Measurements from ENCODE around the gene C7orf33. TPM values are rescaled to one million over a fixed set of nuclear protein-coding genes. Genes with fewer than 3 reads are reported as not detected.

Gene C7orf33
- total and polyA plus RNA-seq, 9 of the 15 experiments (the other 6 are each of a cell fraction or from before 2014, with no cell fraction given): 0.04 TPM; not detected in 8

- TF ChIP-seq ZBTB5 (IDR thresholded peaks at IDR 0.05) (no peak), ZNF408 (CRISPR knock-in tag; IDR thresholded peaks at IDR 0.05; ENCODE audit: low read depth) (no peak), ZNF609 (CRISPR knock-in tag; IDR thresholded peaks at IDR 0.05; ENCODE audit: borderline replicate concordance) (no peak), ZBTB1 (CRISPR knock-in tag; IDR thresholded peaks at IDR 0.05; ENCODE audit: borderline replicate concordance, low read depth) (no peak)
These were observed 37.4 kb downstream of the C7orf33 start (continued) for GRCh38 chr7:148628011-148628410.
